Fibroblast of skin of right biceps (primary cell): Measurements from ENCODE around the gene MAGI2.
A peak's percentile ranks its signal among the peaks of the same experiment; 100 is the strongest.

ENCODE experiments used
- DNase-seq: peaks from one replicate; pipeline ENCODE4 v3.0.0-alpha.2; 2013

Gene MAGI2

DNA sequence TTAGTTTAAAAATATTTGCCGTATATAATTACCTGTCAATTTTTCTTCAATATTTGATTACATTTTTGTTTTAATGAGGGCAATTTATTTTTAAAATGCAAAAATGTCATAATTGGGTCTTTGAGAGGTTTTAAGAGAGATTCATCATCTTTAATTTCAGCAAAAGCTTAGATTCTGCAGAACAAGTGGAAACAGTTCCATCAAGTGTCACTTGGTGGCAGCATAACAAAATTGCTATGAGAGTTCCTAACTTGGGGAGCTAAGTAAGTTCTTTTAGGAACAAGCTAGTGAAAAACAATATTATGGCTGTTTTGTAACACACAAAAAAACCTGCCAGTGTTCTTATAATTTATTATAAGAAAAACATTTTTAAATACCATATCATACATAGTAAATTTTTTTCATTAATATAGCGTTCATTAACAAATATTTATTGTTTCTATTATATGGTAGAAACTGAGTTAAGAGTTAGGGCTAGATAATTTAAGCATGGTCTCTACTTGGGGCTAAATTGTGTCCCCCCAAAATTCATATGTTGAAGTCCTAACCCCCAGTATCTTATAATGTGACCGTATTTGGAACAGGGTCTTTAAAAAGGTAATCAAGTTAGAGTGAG is 155.2 kb downstream of the MAGI2 start:
- peak; percentile 56 for DNase-seq

DNA sequence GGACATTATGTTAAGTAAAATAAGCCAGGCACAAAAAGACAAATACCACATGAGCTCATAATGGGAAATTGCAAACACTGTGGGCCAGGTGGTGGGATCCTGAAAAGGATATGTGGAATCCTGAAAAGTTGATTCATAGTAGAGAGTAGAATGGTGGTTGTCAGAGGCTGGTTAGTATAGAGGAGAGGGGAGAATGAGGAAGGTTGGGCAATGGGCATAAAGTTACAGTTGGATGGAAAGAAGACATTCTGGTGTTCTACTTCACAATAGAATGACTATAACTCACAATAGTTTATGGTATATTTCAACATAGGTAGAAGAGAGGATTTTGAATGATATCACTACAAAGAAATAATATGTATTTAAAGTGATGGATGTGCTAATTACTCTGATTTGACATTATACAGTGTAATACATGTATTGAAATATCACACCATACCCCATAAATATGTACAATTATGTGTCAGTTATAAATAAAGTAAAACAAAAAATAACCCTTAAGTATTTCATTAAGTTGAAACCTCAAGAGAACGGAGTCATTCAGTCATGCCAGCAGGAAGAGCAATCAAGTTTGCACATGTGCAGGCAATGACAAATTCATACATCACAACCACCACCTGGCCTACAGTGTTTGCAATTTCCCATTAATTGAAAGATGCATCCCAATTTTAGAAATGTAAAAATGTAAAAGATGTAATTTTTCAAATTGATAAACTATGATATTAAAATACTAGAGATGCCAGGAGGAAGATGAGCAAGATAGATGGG is 156.7 kb downstream of the MAGI2 start:
- DNase-seq: no peak

DNA sequence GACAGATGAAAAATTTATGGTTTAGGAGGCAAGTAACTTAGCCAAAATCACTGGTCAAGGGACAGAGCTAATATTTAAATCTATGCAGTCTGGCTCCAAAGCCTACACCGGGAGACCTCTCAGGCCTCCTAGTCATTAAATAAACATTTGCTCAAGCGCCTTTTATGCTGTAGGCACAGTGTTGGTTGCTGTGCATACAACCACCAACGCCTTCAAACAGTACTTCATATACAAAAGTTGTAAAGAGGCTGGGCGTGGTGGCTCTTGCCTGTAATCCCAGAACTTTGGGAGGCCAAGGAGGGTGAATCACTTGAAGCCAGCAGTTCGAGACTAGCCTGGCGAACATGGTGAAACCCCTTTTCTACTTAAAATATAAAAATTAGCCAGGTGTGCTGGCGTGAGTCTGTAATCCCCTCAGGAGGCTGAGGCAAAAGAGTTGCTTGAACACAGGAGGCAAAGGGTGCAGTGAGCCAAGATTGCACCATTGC is 159.8 kb downstream of the MAGI2 start:
- DNase-seq: peak; percentile 33

DNA sequence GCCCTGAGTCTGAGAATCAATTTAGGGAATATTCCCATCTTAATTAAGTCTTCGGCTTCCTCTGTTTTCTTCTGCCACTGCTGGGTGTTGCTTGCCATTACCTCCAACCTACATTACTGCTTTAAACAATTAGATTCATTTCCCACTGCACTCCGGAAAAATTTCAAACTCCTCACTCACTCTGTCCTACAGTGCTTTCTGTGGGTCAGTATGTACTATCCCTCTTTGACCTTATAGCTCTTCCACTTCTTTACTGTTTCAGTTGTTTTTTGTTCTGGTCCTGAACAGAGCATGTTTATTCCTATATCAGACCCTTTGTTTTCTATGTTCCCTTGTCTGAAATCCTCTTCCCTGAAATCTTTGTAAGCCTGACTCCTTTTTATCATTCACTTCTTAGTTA is 160.6 kb downstream of the MAGI2 start:
- no peak for DNase-seq

DNA sequence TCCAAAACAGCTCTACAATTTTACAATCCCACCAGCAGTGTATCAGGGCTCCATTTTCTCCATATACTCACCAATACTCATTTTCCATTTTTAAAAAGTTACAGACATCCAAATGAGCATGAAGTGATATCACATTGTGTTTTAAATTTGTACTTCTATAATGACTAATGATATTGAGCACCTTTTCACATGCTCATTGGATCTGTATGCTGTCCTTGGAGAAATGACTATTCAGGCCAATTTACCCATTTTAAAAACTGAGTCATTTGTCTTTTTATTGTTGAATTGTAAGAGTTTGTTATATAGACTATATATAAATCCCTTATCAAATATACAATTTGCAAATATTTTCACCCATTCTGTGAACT is 162.0 kb downstream of the MAGI2 start:
- no peak for DNase-seq

DNA sequence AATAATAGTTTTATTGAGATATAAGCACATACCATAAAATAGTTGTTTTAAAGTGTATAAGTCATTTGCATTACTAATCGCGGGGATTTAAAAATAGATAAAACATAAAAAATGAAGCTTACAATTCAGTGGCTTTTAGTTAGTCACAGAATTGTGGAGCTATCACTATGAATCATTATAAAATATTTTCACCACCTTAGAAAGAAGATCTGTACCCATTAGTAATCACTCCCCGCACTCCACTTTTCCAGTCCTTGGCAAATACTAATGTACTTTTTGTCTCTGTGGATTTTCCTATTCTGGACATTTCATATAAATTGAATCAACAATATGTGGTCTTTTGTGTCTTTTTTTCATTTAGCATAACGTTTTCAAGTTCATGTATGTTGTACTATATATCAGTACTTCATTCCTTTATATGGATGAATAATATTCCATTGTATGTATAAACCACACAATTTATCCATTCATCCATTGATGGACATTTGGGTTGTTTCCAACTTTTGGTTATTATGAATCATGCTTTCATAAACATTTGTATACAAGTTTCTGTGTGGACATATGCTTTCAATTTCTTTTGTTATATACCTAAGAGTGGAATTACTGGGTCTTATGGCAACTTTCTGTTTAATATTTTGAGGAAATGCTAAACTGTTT is 162.5 kb downstream of the MAGI2 start:
- DNase-seq: peak; percentile 74

DNA sequence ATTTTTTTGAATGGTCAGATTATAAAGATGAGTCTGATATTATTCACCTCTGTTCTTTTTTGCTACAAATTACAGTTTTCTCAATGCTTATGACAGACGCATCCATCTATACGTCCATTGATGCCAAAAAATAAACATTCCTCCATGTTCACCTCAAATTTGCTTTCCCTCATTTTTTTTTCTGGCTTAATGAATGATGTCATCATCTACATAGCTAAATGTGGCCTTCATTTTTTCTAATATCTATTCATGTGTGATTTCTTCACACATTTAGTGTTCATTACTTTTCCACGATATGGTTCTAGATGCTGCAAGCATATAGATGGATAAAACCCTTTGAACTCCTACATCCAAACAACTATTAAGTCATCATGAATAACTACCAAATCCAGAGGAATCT is 163.1 kb downstream of the MAGI2 start:
- no peak for DNase-seq

DNA sequence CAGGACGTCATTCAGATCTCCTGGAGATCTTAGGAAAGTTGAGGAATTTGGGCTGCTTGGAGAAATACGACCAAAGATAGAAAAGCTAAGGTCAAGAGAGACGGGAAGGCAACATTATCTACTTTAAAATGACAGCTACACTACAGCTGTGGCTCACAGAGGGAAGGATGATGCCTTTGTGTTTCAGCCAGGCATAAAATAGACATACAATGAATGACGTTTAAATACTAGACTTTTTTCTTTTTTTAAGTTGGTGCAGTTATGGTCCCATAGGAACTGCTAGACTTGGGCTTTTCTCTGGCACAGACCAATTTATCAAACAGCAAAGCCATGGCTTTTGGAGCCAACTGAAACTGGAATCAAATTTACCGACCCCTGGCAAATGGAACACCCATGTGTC is 164.8 kb downstream of the MAGI2 start:
- DNase-seq: no peak

DNA sequence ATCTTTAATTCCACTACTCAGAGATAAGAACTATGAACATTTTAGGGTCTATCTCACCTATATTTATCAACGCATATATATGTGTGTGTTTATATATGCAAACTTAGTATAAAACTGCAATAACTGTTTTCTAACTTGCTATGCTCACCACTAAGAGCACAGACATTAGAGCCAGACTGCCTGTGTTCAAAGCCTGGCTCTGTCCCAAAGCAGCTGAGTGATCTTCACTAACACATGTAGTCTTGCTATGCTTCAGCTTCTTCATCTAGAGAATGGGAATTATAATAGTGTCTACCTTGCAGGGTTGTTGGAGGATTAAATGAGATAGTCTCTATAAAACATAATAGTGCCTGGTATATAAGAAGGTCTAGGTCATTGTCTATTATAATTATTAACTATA is 165.5 kb downstream of the MAGI2 start:
- DNase-seq: peak; percentile 40

DNA sequence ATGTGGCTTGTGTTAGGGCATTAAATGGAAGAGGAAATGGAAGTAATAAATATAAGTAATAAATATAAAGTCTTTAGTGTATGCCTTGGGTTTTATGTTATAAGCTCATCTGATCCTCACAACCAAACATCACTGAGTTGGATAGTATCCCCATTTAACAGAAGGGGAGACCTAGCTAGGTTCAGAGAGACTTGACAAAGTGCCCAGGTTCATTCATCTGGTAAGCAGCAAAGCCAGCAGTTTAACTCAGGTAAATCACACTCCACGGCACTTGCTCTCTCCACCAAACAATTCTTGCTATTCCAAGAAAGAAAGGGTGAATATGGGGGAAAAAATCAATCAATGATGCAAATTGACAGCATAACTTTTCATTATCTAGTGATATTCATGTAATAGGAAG is 167.3 kb downstream of the MAGI2 start:
- no peak for DNase-seq

DNA sequence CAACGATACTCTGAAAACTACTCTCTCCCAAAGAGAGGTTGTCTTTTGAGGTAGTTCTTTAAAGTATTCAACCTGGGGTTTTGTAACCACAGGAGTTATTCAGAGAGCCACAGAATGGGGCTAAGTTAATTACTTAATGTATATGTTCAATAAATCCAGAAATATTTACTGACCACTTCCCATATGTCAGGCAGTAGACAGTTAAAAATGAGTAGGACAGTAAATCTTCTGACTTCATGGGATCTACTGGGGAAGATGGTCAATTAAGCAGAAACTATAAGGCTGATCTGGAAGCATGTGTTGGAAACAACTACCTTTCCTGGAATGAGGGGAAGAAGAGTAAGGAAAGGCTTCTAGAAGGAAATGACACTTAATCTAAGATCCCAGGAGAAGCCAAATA is 167.7 kb downstream of the MAGI2 start:
- DNase-seq: peak; percentile 35

DNA sequence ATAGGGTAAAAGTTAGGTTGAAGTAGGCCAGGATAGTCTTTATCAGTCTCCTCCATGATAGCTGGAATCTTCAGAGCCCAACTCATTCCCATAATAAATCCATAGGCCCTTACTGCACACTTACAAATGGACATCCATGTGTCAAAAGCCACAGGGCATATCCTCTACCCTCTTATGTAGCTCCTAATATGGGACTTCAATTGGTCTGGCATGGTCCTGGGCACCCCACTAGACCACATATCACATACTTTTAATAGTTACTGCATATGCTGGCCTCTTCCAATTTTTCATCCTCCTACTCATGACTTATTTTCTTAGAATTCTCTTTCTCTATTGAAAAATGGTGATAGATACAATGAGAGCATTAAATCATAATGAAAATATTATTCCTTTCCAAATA is 169.3 kb downstream of the MAGI2 start:
- DNase-seq: peak; percentile 61

DNA sequence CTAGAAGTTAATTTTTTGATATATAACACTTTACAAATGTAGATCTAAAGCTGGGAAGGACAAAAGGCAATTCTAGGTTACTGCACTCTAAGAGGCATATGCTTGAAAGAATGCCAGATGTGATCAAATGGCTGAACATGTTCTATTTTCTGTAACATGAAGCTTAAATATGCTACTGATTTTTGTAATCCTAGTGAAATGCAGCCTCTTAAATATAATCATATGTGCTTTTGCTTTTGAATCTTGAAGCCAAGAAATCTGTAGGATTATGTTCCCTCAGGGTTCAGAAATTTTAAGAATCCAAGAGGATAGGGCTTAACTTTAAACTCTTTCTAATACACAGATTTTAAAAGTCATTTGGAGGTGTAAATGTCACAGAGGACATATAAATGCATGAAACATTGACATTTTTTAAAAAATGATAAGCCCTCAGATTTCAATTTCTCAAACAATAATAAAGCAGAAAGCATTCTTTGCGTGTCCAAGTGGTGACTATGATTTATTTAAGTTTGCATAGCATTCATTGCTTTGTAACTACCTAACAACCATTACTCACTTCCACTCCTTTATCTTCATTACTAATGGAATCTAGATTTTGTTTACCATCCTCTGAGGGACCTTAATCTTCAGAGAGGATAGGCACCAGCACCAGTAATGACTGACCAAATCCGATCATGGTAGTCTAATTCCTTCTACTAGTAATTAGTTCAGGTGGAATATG is 170.4 kb downstream of the MAGI2 start:
- peak; percentile 90 for DNase-seq

DNA sequence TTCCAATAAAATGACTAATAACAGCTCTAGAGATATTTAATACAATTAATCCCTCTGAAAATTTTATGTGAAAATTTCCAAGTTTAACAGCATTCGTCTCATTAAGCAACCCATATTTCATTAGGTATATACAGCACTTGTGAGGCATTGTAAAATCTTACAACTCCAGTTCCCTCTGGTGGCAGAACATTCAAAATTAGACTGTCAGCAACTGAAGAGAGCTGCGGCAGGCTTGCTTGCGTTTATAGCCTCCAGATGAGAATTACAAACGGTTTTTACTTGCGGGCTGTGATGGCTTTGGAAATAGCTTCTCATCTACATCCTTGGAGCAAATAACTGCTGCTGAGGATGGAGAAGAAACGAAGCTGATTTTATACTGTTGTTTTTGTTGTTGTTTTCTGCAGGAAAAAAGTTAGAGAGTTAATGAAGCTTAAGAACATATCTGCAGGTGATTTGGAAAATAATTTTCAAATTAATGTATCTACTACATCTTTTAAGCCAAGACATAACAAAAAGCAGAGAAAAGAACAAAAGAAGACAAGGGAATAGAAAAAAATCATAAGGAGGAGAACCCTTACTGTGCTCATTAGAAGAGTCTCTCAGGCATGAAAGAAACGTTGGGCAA is 171.3 kb downstream of the MAGI2 start:
- DNase-seq: peak; percentile 81

DNA sequence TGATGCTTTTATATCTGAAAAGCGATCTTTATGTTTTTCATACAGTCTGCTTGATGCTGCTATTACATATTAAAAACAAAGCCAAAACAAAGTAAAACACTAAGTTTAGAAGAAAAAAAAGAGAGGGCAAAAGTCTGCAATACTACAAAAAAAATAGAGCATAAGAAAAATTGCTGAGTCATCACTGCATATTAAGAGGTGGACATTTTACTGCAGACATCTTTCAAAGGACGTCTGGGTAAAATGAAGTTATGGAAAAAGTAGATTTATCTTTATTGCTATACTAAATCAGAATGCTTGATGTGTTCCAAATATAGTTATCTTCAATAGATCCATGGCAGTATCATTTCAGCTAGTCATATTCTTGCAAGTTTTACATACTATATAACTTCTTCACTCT is 172.0 kb downstream of the MAGI2 start:
- DNase-seq: no peak

DNA sequence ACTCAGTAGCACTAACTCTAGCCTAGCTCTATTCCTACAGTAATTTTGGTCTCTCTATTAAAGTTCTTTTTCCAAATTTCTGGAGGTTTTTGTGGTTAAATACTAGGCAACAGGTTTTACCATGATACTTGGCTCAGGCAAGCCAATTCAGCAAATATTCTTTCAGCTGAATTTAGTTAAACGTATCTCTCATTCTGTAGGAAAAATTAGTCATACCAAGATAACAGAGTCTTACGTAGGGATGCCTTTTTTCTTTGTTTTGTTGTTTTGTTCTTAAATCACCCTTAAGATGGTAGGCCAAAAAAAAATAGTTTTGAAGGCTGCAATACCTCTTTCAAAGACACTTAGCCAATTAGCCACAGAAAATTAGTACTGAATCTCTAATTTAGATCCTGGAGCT is 180.5 kb downstream of the MAGI2 start:
- DNase-seq: no peak

DNA sequence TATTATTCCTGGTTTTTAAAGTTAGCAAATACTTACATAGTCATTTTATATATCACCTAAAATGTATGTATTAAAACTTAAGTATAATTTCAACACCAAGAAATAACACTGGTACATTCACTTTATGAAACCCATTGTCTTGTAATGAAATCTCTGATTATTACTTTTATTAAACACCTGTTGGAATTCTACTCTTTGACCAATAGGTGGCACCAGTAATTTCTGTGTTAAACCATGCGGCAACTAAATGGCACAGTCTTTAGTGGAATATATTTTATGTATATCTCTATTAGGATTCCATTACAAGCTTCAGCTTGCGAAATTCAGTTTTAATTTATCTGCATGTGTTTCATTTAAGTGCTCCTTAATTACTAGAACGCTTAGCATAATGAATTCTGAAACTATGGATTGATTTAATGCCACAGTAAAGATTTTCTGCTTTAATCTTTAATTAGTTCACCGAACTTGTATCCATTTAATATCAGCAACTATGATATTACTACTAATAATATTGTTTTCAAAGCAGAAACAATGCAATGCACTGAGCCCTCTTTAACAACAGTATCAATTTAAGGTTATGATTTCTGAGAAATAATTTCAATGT is 181.3 kb downstream of the MAGI2 start:
- peak; percentile 58 for DNase-seq

DNA sequence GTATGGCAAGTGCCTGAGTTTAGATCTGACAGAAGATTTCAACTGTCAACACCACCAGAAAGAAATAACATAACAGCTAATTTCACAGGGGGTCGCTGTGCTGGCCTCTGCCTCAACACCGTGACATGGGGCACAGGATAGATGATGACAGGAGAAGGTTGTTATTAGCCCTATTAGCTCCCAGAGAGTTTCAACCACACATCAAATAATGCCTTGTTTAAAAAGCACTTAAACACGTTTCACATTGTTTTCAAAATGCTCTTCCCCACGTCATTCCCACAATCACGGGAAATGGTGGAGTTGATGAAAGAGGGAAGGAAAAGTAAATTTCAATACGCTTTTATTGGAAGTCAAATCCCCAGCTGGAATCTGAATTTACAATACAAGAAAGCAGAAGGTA is 184.7 kb downstream of the MAGI2 start:
- no peak for DNase-seq

DNA sequence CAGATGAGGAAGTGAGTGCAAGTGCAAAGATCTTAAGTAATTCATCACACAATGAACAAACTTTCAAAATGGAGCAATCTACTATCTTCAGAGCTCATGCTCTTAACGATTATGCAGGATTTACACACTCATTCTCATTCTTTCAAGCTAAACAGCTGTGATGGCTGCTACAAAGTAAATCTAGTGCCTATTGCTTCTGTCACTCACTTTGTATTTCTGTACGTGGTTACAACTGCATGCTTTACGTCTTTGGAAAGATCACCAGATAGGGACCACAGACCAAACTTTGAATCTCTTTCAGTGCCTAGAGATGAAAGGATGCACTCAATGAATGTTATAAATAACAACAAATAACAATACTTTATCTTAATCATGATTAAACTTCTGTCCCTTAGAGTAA is 194.6 kb downstream of the MAGI2 start:
- DNase-seq: no peak

DNA sequence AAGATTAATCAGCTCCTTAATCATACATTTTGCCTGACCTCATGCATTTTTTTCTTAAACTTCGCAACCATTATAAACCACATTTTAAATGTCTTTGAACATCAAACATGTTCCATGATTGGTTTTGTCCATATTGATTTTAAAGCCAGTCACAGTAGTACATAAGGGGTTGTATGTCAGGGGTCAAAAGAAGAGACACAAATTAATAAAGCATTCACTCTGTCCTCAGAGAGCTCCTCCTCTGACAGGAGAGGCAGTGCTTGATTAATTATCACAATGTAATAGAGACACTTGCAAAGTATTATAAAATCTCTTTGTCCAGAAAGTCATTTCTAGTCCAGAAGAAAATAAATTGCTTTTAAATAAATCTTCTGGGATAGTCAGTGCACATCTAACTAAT is 195.5 kb downstream of the MAGI2 start:
- DNase-seq: no peak

DNA sequence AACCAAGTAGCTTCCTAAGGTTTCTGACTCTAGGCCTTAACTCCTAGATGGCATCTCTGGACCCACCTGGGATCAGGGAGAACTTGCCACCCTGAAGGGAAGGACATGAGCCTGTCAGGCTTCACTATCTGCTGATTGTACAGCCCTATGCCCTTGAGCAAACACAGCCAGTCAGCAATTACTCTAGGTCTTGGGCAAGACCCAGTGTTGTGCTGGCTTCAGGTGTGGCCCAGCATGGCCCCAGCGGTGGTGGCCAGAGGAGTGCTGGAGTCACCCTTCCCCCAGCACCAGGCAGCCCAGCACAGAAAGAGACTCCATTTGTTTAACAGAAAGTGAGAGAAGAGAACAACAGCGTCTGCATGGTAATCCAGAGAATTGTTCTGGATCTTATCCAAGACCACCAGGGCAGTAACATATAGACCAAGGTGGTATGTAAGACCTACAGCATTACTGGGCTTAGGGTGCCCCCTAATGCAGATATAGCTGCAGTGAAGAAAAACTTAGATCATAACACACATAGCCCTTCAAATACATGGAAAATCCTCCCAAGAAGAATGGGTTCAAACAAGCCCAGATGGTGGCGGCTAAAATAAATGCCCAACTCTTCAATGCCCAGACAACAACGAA is 207.7 kb downstream of the MAGI2 start:
- peak; percentile 24 for DNase-seq

DNA sequence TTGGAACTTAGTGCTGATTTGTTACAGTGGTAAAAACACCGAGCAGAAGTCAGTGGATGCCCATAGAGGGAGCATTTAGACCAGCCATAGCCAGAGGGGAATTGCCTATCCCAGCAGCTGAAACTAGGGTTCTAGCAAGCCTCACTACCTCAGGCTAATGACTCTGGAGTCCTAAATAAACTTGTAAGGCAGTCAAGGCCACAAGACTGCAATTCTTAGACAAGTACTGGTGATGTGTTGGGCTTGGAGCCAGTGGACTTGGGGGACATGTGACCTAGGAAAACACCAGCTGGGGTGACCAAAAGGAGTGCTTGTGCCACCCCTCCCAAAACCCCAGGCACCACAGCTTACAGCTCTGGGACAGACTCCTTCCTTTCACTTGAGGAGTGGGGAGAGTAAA is 209.0 kb downstream of the MAGI2 start:
- no peak for DNase-seq
